Keratinocyte (primary cell): ENCODE measurements around the gene CMBL. TPM values are rescaled to one million over a fixed set of nuclear protein-coding genes. Genes with fewer than 3 reads are reported as not detected.

Experiments
- DNase-seq: peaks from one replicate; pipeline ENCODE4 v3.0.0-alpha.2; 2011; ENCODE audit warnings: low read depth, missing footprints, low spot score
- FAIRE-seq: peaks from 2 replicates; lab custom pipeline; 2011; peaks lifted over from hg19 to GRCh38; lab: Jason Lieb, UNC
- H2AFZ ChIP-seq: 2 replicates; pipeline ENCODE4 v1.6.0; 2012; ENCODE audit warnings: low read length, control low read depth, inconsistent platforms; ENCODE audit not compliant: control insufficient read depth
- H3K27ac ChIP-seq: 2 replicates; pipeline ENCODE4 v1.5.1; 2011; ENCODE audit warnings: low read length; ENCODE audit not compliant: control insufficient read depth, insufficient read depth
- H3K27me3 ChIP-seq: 3 replicates; pipeline ENCODE4 v1.6.0; 2011; ENCODE audit warnings: low read length; ENCODE audit not compliant: control insufficient read depth, insufficient read depth; ENCODE audit errors: extremely low read depth
- H3K36me3 ChIP-seq, 2 experiments: 2 replicates in 1 of 2; 3 replicates in 1 of 2; pipeline ENCODE4 v1.5.1; 2011; ENCODE audit warnings: low read length in 2 of 2, mild to moderate bottlenecking in 1 of 2; ENCODE audit not compliant: control insufficient read depth in 2 of 2, insufficient read depth in 2 of 2; ENCODE audit errors: extremely low read depth in 1 of 2
- H3K4me1 ChIP-seq: 3 replicates; pipeline ENCODE4 v1.5.1; 2011; ENCODE audit warnings: low read length; ENCODE audit not compliant: control insufficient read depth, insufficient read depth; ENCODE audit errors: extremely low read depth
- H3K4me2 ChIP-seq: 3 replicates; pipeline ENCODE4 v1.6.0; 2011; ENCODE audit warnings: low read depth, low read length; ENCODE audit not compliant: control insufficient read depth, insufficient read depth; ENCODE audit errors: extremely low read depth
- H3K4me3 ChIP-seq, 3 experiments: fragments of 200-600 bp in 1 of 3; sonication (generic) in 1 of 3; 2 replicates in 2 of 3; 3 replicates in 1 of 3; pipeline ENCODE4 v1.5.1; 2011 to 2016; ENCODE audit warnings: low read length in 3 of 3, mild to moderate bottlenecking in 3 of 3, control low read depth in 2 of 3, inconsistent platforms in 1 of 3, low read depth in 1 of 3, mixed read lengths in 1 of 3, mixed run types in 1 of 3, moderate library complexity in 1 of 3; ENCODE audit not compliant: control insufficient read depth in 2 of 3, insufficient read depth in 2 of 3; ENCODE audit errors: extremely low read depth in 1 of 3
- H3K79me2 ChIP-seq: 2 replicates; pipeline ENCODE4 v1.6.0; 2012; ENCODE audit warnings: low read length; ENCODE audit not compliant: control insufficient read depth, insufficient read depth
- H3K9ac ChIP-seq: 3 replicates; pipeline ENCODE4 v1.6.0; 2011; ENCODE audit warnings: low read length; ENCODE audit not compliant: control insufficient read depth, insufficient read depth; ENCODE audit errors: extremely low read depth
- H3K9me1 ChIP-seq: 3 replicates; pipeline ENCODE4 v1.6.0; 2011; ENCODE audit warnings: low read length; ENCODE audit not compliant: control insufficient read depth, insufficient read depth; ENCODE audit errors: extremely low read depth
- H3K9me3 ChIP-seq: 2 replicates; pipeline ENCODE4 v1.5.1; 2012; ENCODE audit warnings: low read depth, low read length; ENCODE audit not compliant: control insufficient read depth
- H4K20me1 ChIP-seq: 3 replicates; pipeline ENCODE4 v1.6.0; 2011; ENCODE audit warnings: low read length; ENCODE audit not compliant: control insufficient read depth, insufficient read depth; ENCODE audit errors: extremely low read depth
- CTCF ChIP-seq, 3 experiments: IDR thresholded peaks in 1 of 3; conservative IDR thresholded peaks in 1 of 3; optimal IDR thresholded peaks in 1 of 3; 2 replicates in 2 of 3; 3 replicates in 1 of 3; pipeline versions ENCODE3 to v1.5.1; 2011; ENCODE audit warnings: low read length in 3 of 3, mild to moderate bottlenecking in 3 of 3, moderate library complexity in 2 of 3, control low read depth in 1 of 3, inconsistent platforms in 1 of 3; ENCODE audit not compliant: insufficient read depth in 2 of 3; ENCODE audit errors: extremely low read depth in 1 of 3
- EZH2 ChIP-seq: IDR thresholded peaks from one replicate; pipeline ENCODE4 v1.6.1; 2012; ENCODE audit warnings: inconsistent platforms, mild to moderate bottlenecking, low read length, moderate library complexity
- dilution Hi-C: fragments of 300-500 bp; cut with MboI; formaldehyde crosslinking; loops from one replicate; pipeline ENCODE4 v1.7.0; 2020; ENCODE audit warnings: low sequenced_read_pairs; ENCODE audit not compliant: extremely low pct_ligation_motif_present
- polyA plus RNA-seq, 5 experiments: library from polyadenylated mRNA; depleted of rRNA in 3 of 5; stranded (reverse) in 3 of 5; stranded (forward) in 1 of 5; unstranded in 1 of 5; fragments of >200 nt; gene quantifications; 1 replicate in 1 of 5; 2 replicates in 3 of 5; 3 replicates in 1 of 5; pipeline versions ENCODE4 v1.2.1 to v1.2.3, GENCODE V29; 2011 to 2012; ENCODE audit warnings: missing spikeins in 2 of 5, low read depth in 1 of 5, low replicate concordance in 1 of 5

CMBL gene
- polyA plus RNA-seq, 1 donor (not counting 4 experiments of a cell fraction or from before 2014, with no cell fraction given), result 9.1 TPM

GRCh38 chr5:10254686-10255085 lies 53.0 kb downstream of the CMBL start:
- Histone ChIP-seq H3K79me2 (peaks cover 85% of the 10 kb centered on the region), H3K27me3 (no peaks in the 10 kb centered on the region), H3K27ac (no peak overlapping the region), H4K20me1 (no peaks in the 10 kb centered on the region), H3K4me1 (peaks cover 12% of the 10 kb centered on the region), H3K9me1 (peaks cover 2% of the 10 kb centered on the region), H3K4me2 (no peak overlapping the region), H3K9ac (no peak overlapping the region), H3K4me3 (no peak overlapping the region), H3K36me3 (peaks cover 40 to 54% of the 10 kb centered on the region in 2 experiments), H2AFZ (no peak overlapping the region), H3K9me3 (no peaks in the 10 kb centered on the region)
- TF ChIP-seq EZH2 (no peak), CTCF (optimal IDR thresholded peaks at IDR 0.05 in 1 of 3, IDR thresholded peaks at IDR 0.05 in 1 of 3, conservative IDR thresholded peaks at IDR 0.05 in 1 of 3; ENCODE audit: extremely low read depth in 1 of 3, insufficient read depth in 2 of 3, low read length in 3 of 3) (no peak)
- no peak for DNase-seq
- dilution Hi-C loops, result no loop called here
- FAIRE-seq, result no peak

DNA sequence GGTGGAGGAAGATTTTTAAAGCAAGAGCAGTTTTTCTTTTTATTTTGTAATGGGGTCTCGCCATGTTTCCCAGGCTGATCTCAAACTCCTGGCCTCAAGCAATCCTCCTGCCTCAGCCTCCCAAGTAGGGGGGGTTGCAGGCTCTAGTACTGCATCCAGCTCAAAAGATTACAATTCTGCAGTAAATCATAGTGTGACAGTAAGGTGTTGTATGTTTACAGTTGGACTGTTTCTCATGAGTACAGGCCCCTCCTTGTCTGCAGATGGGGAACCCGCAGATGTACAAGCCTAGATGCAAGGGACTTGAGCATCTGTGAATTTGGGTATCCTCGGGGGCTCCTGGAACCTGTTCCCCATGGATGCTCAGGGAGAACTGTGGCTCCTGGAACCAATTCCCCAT lies 54.3 kb downstream of the CMBL start:
- DNase-seq (no peak), FAIRE-seq (no peak)
- Histone ChIP-seq H3K4me1 (peaks cover 18% of the 10 kb centered on the region), H4K20me1 (no peaks in the 10 kb centered on the region), H3K79me2 (peaks cover 90% of the 10 kb centered on the region), H3K36me3 (peaks cover 30 to 42% of the 10 kb centered on the region in 2 experiments), H3K4me2 (no peak overlapping the region), H2AFZ (no peak overlapping the region), H3K9me1 (peaks cover 2% of the 10 kb centered on the region), H3K27me3 (no peaks in the 10 kb centered on the region), H3K4me3 (no peak overlapping the region), H3K9ac (no peak overlapping the region), H3K27ac (no peak overlapping the region), H3K9me3 (no peaks in the 10 kb centered on the region)
- dilution Hi-C loops, result no loop called here
- TF ChIP-seq CTCF (optimal IDR thresholded peaks at IDR 0.05 in 1 of 3, IDR thresholded peaks at IDR 0.05 in 1 of 3, conservative IDR thresholded peaks at IDR 0.05 in 1 of 3; ENCODE audit: extremely low read depth in 1 of 3, insufficient read depth in 2 of 3, low read length in 3 of 3) (no peak), EZH2 (no peak)
